ENCODE measurements around the gene PRPF31. TPM values are rescaled to one million over a fixed set of nuclear protein-coding genes. Genes with fewer than 3 reads are reported as not detected.

The PRPF31 gene
- total RNA-seq, 2 experiments from 2014 or later = 123 to 124 TPM

- CTCF ChIA-PET = interaction anchor here (1.0 to 1.4 kb wide), 4 partner anchors 22 to 42 kb away, joined by 3 to 7 read pairs (median 3); partner anchors contain the start of gene LENG1
- POLR2A ChIA-PET = interaction anchor here (0.9 to 3.6 kb wide), 8 partner anchors 14 to 64 kb away, joined by 3 to 15 read pairs (median 5); partner anchors contain the start of genes LENG1, MBOAT7, NDUFA3 and PRPF31
Measured at GRCh38 chr19:54136864-54137698, 21.5 kb downstream of the PRPF31 start.

GRCh38 chr19:54137699-54138488, 22.3 kb downstream of the PRPF31 start, which contains the start of gene CNOT3:
Gene CNOT3 (plus strand): TSS chr19:54137762. CDS start chr19:54142979, 5,217 bp downstream.
- CTCF ChIA-PET = interaction anchor here (1.2 to 1.4 kb wide), 3 partner anchors 21 to 29 kb away, joined by 3 to 7 read pairs (median 3); partner anchors contain the start of gene LENG1
- POLR2A ChIA-PET = interaction anchor here (1.0 to 3.6 kb wide), 8 partner anchors 12 to 63 kb away, joined by 3 to 15 read pairs (median 4); partner anchors contain the start of genes LENG1, MBOAT7, NDUFA3 and PRPF31

GRCh38 chr19:54138489-54139256, 23.1 kb downstream of the PRPF31 start:
- ChIA-PET CTCF (interaction anchor here (0.9 kb wide), 1 partner anchor 127 kb away, joined by 3 read pairs; no protein-coding TSS in a partner anchor), POLR2A (interaction anchor here (0.7 to 3.6 kb wide), 4 partner anchors 11 to 24 kb away, joined by 4 to 15 read pairs (median 4); partner anchors contain the start of genes PRPF31 and TFPT)

GRCh38 chr19:54141356-54141755, 25.8 kb downstream of the PRPF31 start:
- ChIA-PET CTCF (interaction anchor here (1.0 kb wide), 1 partner anchor 125 kb away, joined by 3 read pairs; no protein-coding TSS in a partner anchor), POLR2A (no interaction called here)

- CTCF ChIA-PET = interaction anchor here (1.0 kb wide), 1 partner anchor 124 kb away, joined by 3 read pairs; no protein-coding TSS in a partner anchor
- POLR2A ChIA-PET = interaction anchor here (0.6 kb wide), 1 partner anchor 11 kb away, joined by 4 read pairs; no protein-coding TSS in a partner anchor
Measured at GRCh38 chr19:54142166-54142780, 26.7 kb downstream of the PRPF31 start.

GRCh38 chr19:54145541-54146158, 30.1 kb downstream of the PRPF31 start:
- ChIA-PET POLR2A (no interaction called here), CTCF (no interaction called here)

- ChIA-PET CTCF (interaction anchor here (0.5 kb wide), 1 partner anchor 427 kb away, joined by 4 read pairs; no protein-coding TSS in a partner anchor), POLR2A (no interaction called here)
Measured at GRCh38 chr19:54147676-54148075, 32.1 kb downstream of the PRPF31 start.

- CTCF ChIA-PET = interaction anchor here (0.5 kb wide), 1 partner anchor 428 kb away, joined by 4 read pairs; no protein-coding TSS in a partner anchor
- POLR2A ChIA-PET = no interaction called here
Measured at GRCh38 chr19:54148158-54148557, 32.6 kb downstream of the PRPF31 start.

GRCh38 chr19:54149021-54149812, 33.7 kb downstream of the PRPF31 start:
- ChIA-PET POLR2A (interaction anchor here (1.6 kb wide), 1 partner anchor 11 kb away, joined by 4 read pairs; no protein-coding TSS in a partner anchor), CTCF (no interaction called here)

- CTCF ChIA-PET = no interaction called here
- POLR2A ChIA-PET = interaction anchor here (1.5 kb wide), 1 partner anchor 15 kb away, joined by 6 read pairs; no protein-coding TSS in a partner anchor
Measured at GRCh38 chr19:54151362-54152035, 35.9 kb downstream of the PRPF31 start.

GRCh38 chr19:54152267-54152666, 36.7 kb downstream of the PRPF31 start:
- ChIA-PET POLR2A (no interaction called here), CTCF (no interaction called here)

GRCh38 chr19:54152878-54153524, 37.4 kb downstream of the PRPF31 start:
- POLR2A ChIA-PET = no interaction called here
- CTCF ChIA-PET = no interaction called here

GRCh38 chr19:54153731-54154326, 38.3 kb downstream of the PRPF31 start:
- ChIA-PET POLR2A (no interaction called here), CTCF (no interaction called here)

- ChIA-PET CTCF (no interaction called here), POLR2A (no interaction called here)
Measured at GRCh38 chr19:54154603-54155345, 39.2 kb downstream of the PRPF31 start.

- POLR2A ChIA-PET = no interaction called here
- CTCF ChIA-PET = no interaction called here
Measured at GRCh38 chr19:54155694-54156093, 40.1 kb downstream of the PRPF31 start.
